ENCODE results near the gene DDX24.
"Not testable (repeated sequence)": the region's sequence is repeated elsewhere in the genome, so short reads cannot be mapped to it uniquely, and the experiment has no call there.

Gene DDX24

DNA sequence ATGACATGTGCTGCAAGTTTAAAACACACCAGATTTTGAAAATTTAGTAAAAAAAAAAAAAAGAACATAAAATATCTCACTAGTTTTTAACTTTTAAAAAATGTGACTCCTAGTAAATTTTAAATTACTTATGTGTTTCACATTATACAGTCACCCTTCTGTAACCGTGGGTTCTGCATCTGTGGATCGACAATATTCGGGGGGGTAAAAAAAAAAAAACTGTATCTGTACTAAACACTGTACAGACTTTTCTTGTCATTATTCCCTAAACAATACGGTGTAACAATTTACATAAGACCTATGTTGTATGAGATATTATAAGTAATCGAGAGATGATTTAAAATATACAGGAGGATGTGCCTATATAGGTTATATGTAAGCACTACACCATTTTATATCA, 3.2 kb downstream of the DDX24 start:
- DNase-seq = no peak

DNA sequence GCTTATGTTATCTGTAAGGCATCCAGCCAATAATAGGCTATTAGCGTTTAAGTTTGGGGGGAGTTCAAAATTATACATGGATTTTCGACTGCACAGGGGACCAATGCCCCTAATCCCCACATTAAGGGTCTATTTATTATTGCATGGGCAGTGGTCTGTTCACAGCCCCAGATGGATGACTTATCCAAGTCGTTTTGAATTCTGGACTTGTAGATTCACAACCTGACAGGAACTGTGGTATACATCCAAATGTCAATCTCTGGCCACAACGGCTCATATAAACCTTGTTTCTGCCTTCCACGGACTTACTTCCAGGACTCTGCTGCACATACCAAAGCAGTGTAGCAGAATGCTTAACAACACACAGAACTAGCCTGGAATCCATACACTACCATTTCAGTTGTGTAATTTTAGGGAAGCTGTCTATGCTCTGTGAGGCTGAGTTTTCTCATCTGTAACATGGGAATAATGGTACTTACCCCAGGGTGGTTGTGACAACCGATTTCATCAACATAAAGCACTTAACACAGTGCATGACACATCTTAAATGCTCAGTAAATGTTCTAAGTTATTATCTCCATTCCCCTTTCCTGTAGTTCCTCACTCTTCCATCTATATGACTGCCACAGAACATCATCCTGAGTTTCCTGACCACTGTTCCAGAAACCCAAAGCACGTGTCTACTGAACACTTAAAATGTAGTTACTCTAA, 3.7 kb downstream of the DDX24 start:
- DNase-seq = no peak

DNA sequence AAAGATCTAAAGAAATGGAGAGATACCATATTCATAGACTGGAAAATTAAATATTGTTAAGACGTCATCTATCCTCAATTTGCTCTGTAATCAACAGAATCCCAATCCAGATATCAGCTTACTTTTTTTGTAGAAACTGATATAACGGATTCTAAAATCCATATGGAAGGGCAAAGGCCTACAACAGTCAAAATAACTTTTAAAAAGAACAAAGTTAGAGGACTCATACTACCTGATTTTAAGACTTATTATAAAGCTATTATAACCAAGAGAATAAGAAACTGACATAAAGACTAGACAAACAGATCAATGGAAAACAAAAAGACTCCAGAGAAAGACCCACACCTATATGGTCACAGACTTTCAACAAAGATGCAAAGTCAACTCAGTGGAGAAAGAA, 6.0 kb downstream of the DDX24 start:
- no peak for DNase-seq

- DNase-seq = no peak
These were observed 6.5 kb downstream of the DDX24 start for GRCh38 chr14:94074534-94074933.

- not testable (repeated sequence) for DNase-seq
These were observed 8.9 kb downstream of the DDX24 start for GRCh38 chr14:94072076-94072475.

DNA sequence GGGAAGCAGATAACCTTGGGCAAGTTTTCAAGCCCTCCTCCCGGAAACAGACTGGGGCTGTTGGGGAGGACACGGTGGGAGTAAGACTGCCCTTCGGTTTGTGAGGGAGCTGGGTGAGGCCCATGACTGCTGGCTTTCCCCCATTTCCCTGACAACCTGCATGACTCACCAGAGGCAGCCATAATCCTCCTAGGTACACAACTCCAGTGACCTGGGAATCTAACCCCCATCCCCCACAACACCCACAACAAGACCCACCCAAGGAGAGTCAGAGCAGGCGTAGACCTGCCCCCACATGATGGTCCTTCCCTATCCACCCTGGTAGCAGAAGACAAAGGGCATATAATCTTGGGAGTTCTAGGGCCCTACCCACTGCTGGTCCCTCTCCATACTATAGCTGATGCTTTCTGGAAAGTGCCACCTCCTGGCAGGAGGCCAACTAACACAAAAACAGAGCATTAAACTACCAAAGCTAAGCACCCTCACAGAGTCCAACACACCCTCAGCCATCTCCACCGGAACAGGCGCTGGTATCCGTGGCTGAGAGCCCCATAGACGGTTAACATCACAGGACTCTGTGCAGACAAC, 14.8 kb downstream of the DDX24 start:
- DNase-seq = no peak

GRCh38 chr14:94062344-94062940, 18.6 kb downstream of the DDX24 start:
- no peak for DNase-seq

- DNase-seq = no peak
These were observed 21.0 kb downstream of the DDX24 start for GRCh38 chr14:94059998-94060397.

GRCh38 chr14:94058674-94059138, 22.3 kb downstream of the DDX24 start:
- no peak for DNase-seq

- no peak for DNase-seq
These were observed 22.8 kb downstream of the DDX24 start for GRCh38 chr14:94058128-94058673.

DNA sequence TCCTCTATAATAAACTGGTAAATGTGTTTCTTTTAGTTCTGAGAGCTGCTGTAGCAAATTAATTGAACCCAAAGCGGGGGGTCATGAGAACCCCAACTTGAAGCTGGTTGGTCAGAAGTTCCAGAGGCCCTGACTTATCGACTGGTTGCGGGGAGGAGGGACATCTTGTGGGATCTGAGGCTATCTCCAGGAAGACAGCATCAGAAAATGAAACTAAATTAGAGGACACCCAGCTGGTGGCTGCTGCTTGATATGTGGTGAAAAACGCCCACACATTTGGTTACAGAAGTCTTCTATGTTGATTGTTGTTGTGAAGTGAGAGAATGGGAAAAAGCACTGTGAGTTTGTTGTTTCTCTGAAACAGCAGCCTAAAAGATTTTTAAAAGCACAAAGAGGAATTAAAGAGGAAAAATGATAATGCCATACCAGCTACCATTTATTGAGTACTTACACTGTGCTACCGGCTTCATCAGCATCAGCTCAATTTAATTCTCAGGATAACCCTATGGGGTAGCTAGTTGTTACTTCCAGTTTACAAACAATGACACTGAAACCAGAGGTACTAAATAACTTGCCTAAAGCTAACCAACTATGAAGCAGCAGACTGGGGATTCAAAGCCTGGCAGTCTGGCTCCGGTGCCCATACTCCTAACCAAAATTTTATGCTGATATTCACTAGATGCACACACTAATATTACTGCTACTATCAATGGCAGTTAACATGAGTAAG, 24.3 kb downstream of the DDX24 start:
- DNase-seq = no peak

GRCh38 chr14:94054936-94055335, 26.1 kb downstream of the DDX24 start:
- no peak for DNase-seq

GRCh38 chr14:94054401-94054800, 26.6 kb downstream of the DDX24 start:
- no peak for DNase-seq

DNA sequence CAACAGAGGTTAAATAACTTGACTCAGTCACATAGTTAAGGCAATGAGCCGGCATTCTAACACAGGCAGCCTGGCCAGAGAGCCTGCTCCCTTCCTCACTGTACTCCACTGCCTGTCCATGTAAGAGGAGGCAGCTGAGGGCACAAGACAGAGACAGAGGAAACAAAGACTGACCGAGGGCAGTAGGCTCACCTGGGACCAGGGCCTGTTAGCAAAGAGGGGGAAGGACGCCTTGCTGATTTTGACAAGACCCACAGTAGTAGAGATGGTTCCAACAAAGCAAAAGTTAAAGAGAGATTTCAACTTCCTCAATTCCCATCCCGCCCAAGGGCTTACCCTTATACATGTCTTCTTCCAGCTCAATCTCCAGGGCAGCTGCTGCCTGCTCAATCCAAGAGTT, 28.3 kb downstream of the DDX24 start:
- DNase-seq = no peak

GRCh38 chr14:94052199-94052598, 28.8 kb downstream of the DDX24 start:
- no peak for DNase-seq

DNA sequence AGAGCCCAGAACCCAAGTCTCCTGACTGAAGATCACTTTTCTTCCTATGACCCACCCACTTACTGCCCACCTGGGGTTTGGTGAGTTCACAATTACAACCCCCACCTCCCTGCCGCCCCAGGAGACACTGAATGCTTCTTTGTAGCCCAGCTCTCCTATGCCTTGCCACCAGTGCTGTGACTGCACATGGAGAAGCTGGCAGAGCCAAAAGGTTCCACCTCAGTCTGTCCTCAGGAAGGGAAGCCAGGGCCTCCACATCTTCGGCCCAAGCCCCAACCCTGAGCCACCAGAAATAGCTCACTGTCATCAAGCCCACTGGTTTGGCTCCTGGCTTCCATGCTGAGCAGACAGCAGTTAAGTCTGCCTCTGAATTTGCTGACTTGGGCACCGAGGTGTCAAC, 29.2 kb downstream of the DDX24 start:
- DNase-seq = no peak

GRCh38 chr14:94051115-94051514, 29.9 kb downstream of the DDX24 start:
- DNase-seq = no peak

GRCh38 chr14:94050231-94050880, 30.6 kb downstream of the DDX24 start:
- DNase-seq = no peak

DNA sequence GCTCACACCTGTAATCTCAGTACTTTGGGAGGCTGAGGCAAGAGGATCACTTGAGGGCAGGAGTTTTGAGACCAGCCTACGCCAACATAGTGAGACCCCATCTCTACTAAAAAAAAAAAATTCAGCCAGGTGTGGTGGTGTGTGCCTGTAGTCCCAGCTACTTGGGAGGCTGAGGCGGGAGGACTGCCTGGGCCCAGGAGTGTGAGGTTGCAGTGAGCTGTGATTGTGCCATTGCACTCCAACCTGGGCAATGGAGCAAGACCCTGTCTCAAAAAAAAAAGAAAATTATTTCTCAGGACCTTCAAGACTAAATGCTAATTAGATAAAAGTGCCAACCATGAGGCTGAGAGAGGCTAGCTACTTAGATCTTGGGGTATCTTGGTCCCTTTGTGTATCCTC, 31.4 kb downstream of the DDX24 start:
- DNase-seq = no peak

DNA sequence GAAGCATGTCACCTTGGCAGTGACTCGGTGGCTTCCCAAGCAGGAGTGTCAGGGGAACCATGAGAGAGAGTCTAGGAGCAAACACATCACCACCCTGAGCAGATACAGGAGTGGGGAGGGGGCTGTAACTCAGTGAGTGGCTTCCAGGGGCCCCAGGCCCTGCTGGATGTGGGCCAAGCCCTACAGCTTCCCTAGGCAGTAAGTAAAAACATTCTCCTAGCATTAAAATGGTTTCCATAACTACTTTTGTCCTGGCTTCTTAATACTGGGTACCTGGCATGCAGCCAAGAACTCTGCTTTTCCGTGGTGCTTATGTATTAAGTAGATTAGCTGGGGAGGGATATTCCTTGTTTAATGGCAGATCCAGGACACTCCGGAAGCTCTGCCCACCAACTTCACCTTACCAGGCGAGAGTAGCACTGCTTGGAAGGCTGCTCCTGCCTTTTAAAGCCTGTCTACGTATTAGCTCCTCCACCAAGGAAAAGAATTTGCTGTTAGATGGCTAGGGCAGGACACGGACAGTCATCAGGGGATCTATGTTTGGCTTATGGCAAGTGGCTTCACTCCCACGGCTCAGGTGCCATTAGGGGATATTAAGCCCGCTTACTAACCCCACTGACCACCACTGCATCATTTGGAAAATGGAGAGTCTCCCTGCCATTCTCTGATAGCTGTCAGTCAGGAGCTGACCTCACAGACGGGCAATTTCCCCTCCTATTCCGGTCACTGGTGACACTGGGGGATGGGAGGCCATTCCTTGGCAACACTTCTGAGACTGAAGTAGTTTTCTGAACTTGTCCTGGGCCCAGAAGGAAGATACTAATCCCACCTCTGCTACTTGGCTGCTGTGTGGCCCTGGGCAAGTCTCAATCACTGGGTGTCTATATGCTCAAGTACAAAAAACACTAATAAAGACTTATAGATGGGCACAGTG, 32.0 kb downstream of the DDX24 start:
- no peak for DNase-seq

- no peak for DNase-seq
These were observed 33.4 kb downstream of the DDX24 start for GRCh38 chr14:94047581-94047980.
